Left lung (tissue), 10 donors: ENCODE measurements around the gene OR5K3. TPM values are rescaled to one million over a fixed set of nuclear protein-coding genes. Genes with fewer than 3 reads are reported as not detected.

Source experiments
- ATAC-seq: fragments of 200-7000 bp; cut with Tn5 transposase; one replicate; pipeline ENCODE4 v1.9.1; 2020; ENCODE audit warnings: moderate library complexity
- DNase-seq, 4 donors: peaks; one replicate each; pipeline ENCODE4 v3.0.0-alpha.2; 2013 to 2020
- H3K27ac ChIP-seq, 2 donors: fragments of 200-600 bp; sonication (generic) in 1 of 2; one replicate each; pipeline versions ENCODE4 v1.5.0 to v1.8.0; 2020 to 2021
- H3K27me3 ChIP-seq, 2 donors: fragments of 200-600 bp; sonication (generic) in 1 of 2; one replicate each; pipeline versions ENCODE4 v1.5.0 to v1.8.0; 2020 to 2021
- H3K36me3 ChIP-seq, 2 donors: fragments of 200-600 bp; sonication (generic) in 1 of 2; one replicate each; pipeline versions ENCODE4 v1.5.0 to v1.8.0; 2020 to 2021
- H3K4me1 ChIP-seq, 2 donors: fragments of 200-600 bp; one replicate each; pipeline ENCODE4 v1.8.0; 2021
- H3K4me3 ChIP-seq, 2 donors: fragments of 200-600 bp; sonication (generic) in 1 of 2; one replicate each; pipeline versions ENCODE4 v1.5.0 to v1.8.0; 2020 to 2021; ENCODE audit warnings: mild to moderate bottlenecking in 1 of 2
- H3K9me3 ChIP-seq, 2 donors: fragments of 200-600 bp; sonication (generic) in 1 of 2; one replicate each; pipeline versions ENCODE4 v1.5.0 to v1.8.0; 2020 to 2021
- CTCF ChIP-seq, 2 donors: fragments of 200-600 bp; sonication (generic) in 1 of 2; IDR thresholded peaks; one replicate each; pipeline versions ENCODE4 v1.5.0 to v1.8.0; 2021; ENCODE audit warnings: antibody characterized with exemption in 2 of 2
- intact Hi-C, 2 donors: fragments of 100-400 bp; cut with DNase I; formaldehyde crosslinking; loops; one replicate each; pipeline versions ENCODE4 v1.11.2 to v1.14.2; 2022
- polyA plus RNA-seq, 6 donors: library from polyadenylated mRNA; unstranded; fragments of 120-200 nt; gene quantifications; one replicate each; pipeline ENCODE4 v1.2.1, GENCODE V29; 2013; ENCODE audit not compliant: insufficient read length in 6 of 6
- total RNA-seq, 2 donors: library from RNA; stranded (reverse); fragmentation: NEBNext Ultra II Directional; extraction: Animal tissue kit (Norgen Biotek cat#: 25700); gene quantifications; one replicate each; pipeline ENCODE4 v1.2.1, GENCODE V29; 2021
- donor health status: DM: no; HTN: yes; CAD: no.
- donor health status: DM: no; HTN: no; CAD: no.

The OR5K3 gene
- total and polyA plus RNA-seq, 8 donors, result not detected

GRCh38 chr3:98371186-98371585 is 19.3 kb upstream of the OR5K3 start:
- Histone ChIP-seq H3K9me3 (no peaks in the 10 kb centered on the region), H3K36me3 (no peaks in the 10 kb centered on the region), H3K27ac (no peak overlapping the region), H3K4me1 (no peaks in the 10 kb centered on the region), H3K4me3 (no peak overlapping the region), H3K27me3 (no peaks in the 10 kb centered on the region)
- no peak for ATAC-seq
- no peak for TF ChIP-seq CTCF (IDR thresholded peaks at IDR 0.05)
- DNase-seq, result no peak
- intact Hi-C loops, result no loop called here

GRCh38 chr3:98371853-98372252 is 18.6 kb upstream of the OR5K3 start:
- no peak for DNase-seq
- no peaks in the 10 kb centered on the region for H3K27me3 ChIP-seq
- ATAC-seq, result no peak
- no peaks in the 10 kb centered on the region for H3K36me3 ChIP-seq
- H3K9me3 ChIP-seq, result no peaks in the 10 kb centered on the region
- H3K27ac ChIP-seq, result no peak overlapping the region
- no peak for TF ChIP-seq CTCF (IDR thresholded peaks at IDR 0.05)
- intact Hi-C loops, result no loop called here
- H3K4me3 ChIP-seq, result no peak overlapping the region
- H3K4me1 ChIP-seq, result no peaks in the 10 kb centered on the region

- TF ChIP-seq CTCF (IDR thresholded peaks at IDR 0.05), result no peak
- Histone ChIP-seq H3K27ac (no peak overlapping the region), H3K36me3 (no peaks in the 10 kb centered on the region), H3K4me3 (no peak overlapping the region), H3K27me3 (no peaks in the 10 kb centered on the region), H3K4me1 (no peaks in the 10 kb centered on the region), H3K9me3 (no peaks in the 10 kb centered on the region)
- intact Hi-C loops, result no loop called here
- no peak for DNase-seq
- ATAC-seq, result no peak
These were observed 18.0 kb upstream of the OR5K3 start for GRCh38 chr3:98372445-98372844.

- intact Hi-C loops, result no loop called here
- no peaks in the 10 kb centered on the region for H3K4me1 ChIP-seq
- TF ChIP-seq CTCF (IDR thresholded peaks at IDR 0.05), result no peak
- no peak overlapping the region for H3K4me3 ChIP-seq
- H3K27me3 ChIP-seq, result no peaks in the 10 kb centered on the region
- H3K36me3 ChIP-seq, result no peaks in the 10 kb centered on the region
- no peak for DNase-seq
- no peak overlapping the region for H3K27ac ChIP-seq
- no peak for ATAC-seq
- H3K9me3 ChIP-seq, result no peaks in the 10 kb centered on the region
These were observed 13.8 kb upstream of the OR5K3 start for GRCh38 chr3:98376631-98377030.

GRCh38 chr3:98388147-98388546 is 2.3 kb upstream of the OR5K3 start:
- no peak for TF ChIP-seq CTCF (IDR thresholded peaks at IDR 0.05)
- DNase-seq (no peak), ATAC-seq (no peak)
- Histone ChIP-seq H3K9me3 (no peaks in the 10 kb centered on the region), H3K27me3 (no peaks in the 10 kb centered on the region), H3K27ac (no peak overlapping the region), H3K4me1 (no peaks in the 10 kb centered on the region), H3K4me3 (no peak overlapping the region), H3K36me3 (no peaks in the 10 kb centered on the region)
- intact Hi-C loops, result no loop called here
